Endothelial cell of umbilical vein (primary cell): ENCODE measurements around the gene OPTN.

Experiments used
- CTCF ChIP-seq, 2 donors: IDR thresholded peaks; 1 replicate in 1 of 2; 2 replicates in 1 of 2; pipeline ENCODE4 v1.5.1; 2011; ENCODE audit warnings: low read length in 2 of 2, mild to moderate bottlenecking in 2 of 2, moderate library complexity in 2 of 2, control low read depth in 1 of 2, inconsistent platforms in 1 of 2, low read depth in 1 of 2; ENCODE audit not compliant: insufficient read depth in 1 of 2; ENCODE audit errors: extremely low read depth in 1 of 2
- POLR2A ChIP-seq: IDR thresholded peaks from 2 replicates; pipeline ENCODE4 v1.6.1; 2012; ENCODE audit warnings: low read depth, mild to moderate bottlenecking, control low read depth, low read length
- POLR2AphosphoS5 ChIP-seq: IDR thresholded peaks from 2 replicates; pipeline ENCODE4 v1.6.1; 2012; ENCODE audit warnings: low read depth, mild to moderate bottlenecking, control low read depth, low read length, moderate library complexity; ENCODE audit not compliant: insufficient read depth

- TF ChIP-seq CTCF (IDR thresholded peaks at IDR 0.05; ENCODE audit: extremely low read depth in 1 of 2, insufficient read depth in 1 of 2, low read depth in 1 of 2, low read length in 2 of 2): no peak
- TF ChIP-seq POLR2A: no peak
- no peak for TF ChIP-seq POLR2AphosphoS5
These were observed 4.7 kb downstream of the OPTN start for GRCh38 chr10:13104697-13105096.
